Measurements from ENCODE around the gene ATP5MC2.

DNA sequence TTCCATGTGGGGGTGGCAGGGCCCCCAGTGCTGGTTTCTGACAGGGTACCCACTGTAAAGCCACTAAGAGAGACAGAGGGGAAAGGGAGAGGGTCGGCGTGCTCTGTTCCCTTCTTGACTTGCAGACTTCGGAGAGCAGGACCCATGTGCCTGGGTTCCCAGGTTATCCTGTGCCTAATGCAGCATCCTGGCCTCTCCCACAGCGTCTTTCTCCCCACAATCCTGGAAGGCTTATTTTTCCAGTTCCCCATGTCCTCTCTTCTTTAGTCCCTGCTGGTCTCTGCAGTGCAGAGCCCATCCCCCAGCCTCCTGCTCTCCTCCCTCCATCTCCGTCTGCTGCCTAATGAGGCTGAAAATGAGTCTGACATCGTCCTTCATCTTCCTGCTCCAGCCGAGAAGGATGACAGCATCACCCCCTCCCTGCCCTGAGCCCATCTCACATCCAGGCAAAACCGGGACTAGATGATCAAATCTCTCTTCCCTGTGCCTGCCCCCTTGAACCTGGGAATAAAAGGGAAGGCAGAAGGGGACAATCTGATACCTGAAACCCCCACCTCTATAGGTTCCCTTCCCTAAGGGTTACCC, 36.3 kb upstream of the ATP5MC2 start:
- TF ChIP-seq EZH2 (IDR thresholded peaks at IDR 0.05; ENCODE audit: borderline replicate concordance, low read length) (no peak), CTCF (IDR thresholded peaks at IDR 0.05; ENCODE audit: low read length) (no peak)
